K562 (cell line): ENCODE results near the gene KLF1. TPM values are rescaled to one million over a fixed set of nuclear protein-coding genes. Genes with fewer than 3 reads are reported as not detected.
A peak's percentile ranks its signal among the peaks of the same experiment; 100 is the strongest.

Experiments
- CREM ChIP-seq: IDR thresholded peaks from 2 replicates; pipeline ENCODE4 v1.6.1; 2014; ENCODE audit warnings: antibody characterized with exemption, low read depth
- DMBX1 ChIP-seq: fragments of 250-450 bp; sonication (Bioruptor Pico); IDR thresholded peaks from 2 replicates; pipeline ENCODE4 v1.8.0; 2022; ENCODE audit warnings: inconsistent platforms, mild to moderate bottlenecking, moderate library complexity, borderline replicate concordance
- E2F3 ChIP-seq: fragments of 250-450 bp; sonication (Bioruptor Pico); IDR thresholded peaks from 2 replicates; pipeline ENCODE4 v1.4.0; 2020; ENCODE audit warnings: mild to moderate bottlenecking
- FOXJ3 ChIP-seq: sonication (generic); formaldehyde crosslinking; IDR thresholded peaks from 2 replicates; pipeline ENCODE4 v1.4.0; 2020; ENCODE audit warnings: mild to moderate bottlenecking, missing genetic modification reagents
- GABPA ChIP-seq: fragments of 200-800 bp; sonication (Bioruptor generic); conservative IDR thresholded peaks from 2 replicates; pipeline ENCODE4 v1.6.1; 2016; ENCODE audit warnings: low read depth, missing genetic modification characterization, missing compliant biosample characterization
- KAT2B ChIP-seq: IDR thresholded peaks from one replicate; pipeline ENCODE4 v1.6.1; 2012; ENCODE audit warnings: low read depth, mild to moderate bottlenecking, control low read depth, inconsistent platforms, low read length, moderate library complexity
- KDM5B ChIP-seq: fragments of 200-600 bp; sonication (generic); IDR thresholded peaks from 2 replicates; pipeline ENCODE4 v1.6.1; 2012; ENCODE audit warnings: low read depth, mild to moderate bottlenecking, moderate library complexity, low read length, control low read depth, inconsistent platforms; ENCODE audit not compliant: insufficient replicate concordance
- L3MBTL2 ChIP-seq: fragments of 450-650 bp; IDR thresholded peaks from 2 replicates; pipeline ENCODE4 v1.6.1; 2016; ENCODE audit warnings: mild to moderate bottlenecking, moderate library complexity
- LEF1 ChIP-seq: fragments of 450-650 bp; IDR thresholded peaks from 2 replicates; pipeline ENCODE4 v1.6.1; 2016; ENCODE audit warnings: mild to moderate bottlenecking
- MTA2 ChIP-seq: fragments of 450-650 bp; IDR thresholded peaks from 2 replicates; pipeline ENCODE4 v1.6.1; 2016; ENCODE audit warnings: low read depth
- MYC ChIP-seq, 2 experiments: fragments of 250-450 bp in 1 of 2; sonication (Bioruptor Pico) in 1 of 2; IDR thresholded peaks; 2 replicates each; pipeline versions ENCODE4 v1.5.1 to v1.6.1; 2012 to 2021; ENCODE audit warnings: low read depth in 2 of 2, borderline replicate concordance in 1 of 2, improper control_type of control experiment in 1 of 2, low read length in 1 of 2, mild to moderate bottlenecking in 1 of 2, moderate library complexity in 1 of 2
- NFATC3 ChIP-seq: fragments of 450-650 bp; IDR thresholded peaks from 2 replicates; pipeline ENCODE4 v1.6.1; 2017; ENCODE audit warnings: mild to moderate bottlenecking
- PHF20 ChIP-seq: fragments of 450-650 bp; IDR thresholded peaks from 2 replicates; pipeline ENCODE4 v1.6.1; 2018; ENCODE audit not compliant: partially characterized antibody
- POLR2G ChIP-seq: fragments of 200-400 bp; formaldehyde crosslinking; IDR thresholded peaks from 2 replicates; pipeline ENCODE4 v1.6.1; 2017; ENCODE audit warnings: low read depth, mild to moderate bottlenecking, antibody characterized with exemption, low read length, moderate library complexity
- POLR2H ChIP-seq: IDR thresholded peaks from 2 replicates; pipeline ENCODE4 v1.6.1; 2016; ENCODE audit warnings: missing genetic modification characterization, low read depth, mild to moderate bottlenecking, control low read depth, missing compliant biosample characterization, moderate library complexity
- PRMT5 ChIP-seq: sonication (generic); formaldehyde crosslinking; IDR thresholded peaks from 2 replicates; pipeline ENCODE4 v1.5.0; 2020; ENCODE audit warnings: missing genetic modification reagents
- RBM34 ChIP-seq: fragments of 200-400 bp; formaldehyde crosslinking; IDR thresholded peaks from 2 replicates; pipeline ENCODE4 v1.6.1; 2018; ENCODE audit warnings: low read length, borderline replicate concordance; ENCODE audit not compliant: insufficient read depth
- SIX5 ChIP-seq, 2 experiments: IDR thresholded peaks; 2 replicates each; pipeline ENCODE4 v1.6.1; 2011; ENCODE audit warnings: low read length in 2 of 2, borderline replicate concordance in 1 of 2, low read depth in 1 of 2, mild to moderate bottlenecking in 1 of 2, moderate library complexity in 1 of 2; ENCODE audit not compliant: insufficient read depth in 1 of 2
- SMAD3 ChIP-seq: fragments of 450-650 bp; formaldehyde crosslinking; conservative IDR thresholded peaks from 2 replicates; pipeline ENCODE4 v1.4.0; 2020; ENCODE audit warnings: mild to moderate bottlenecking
- TAF9B ChIP-seq: fragments of 450-650 bp; IDR thresholded peaks from 2 replicates; pipeline ENCODE4 v1.6.1; 2018; ENCODE audit warnings: mild to moderate bottlenecking; ENCODE audit not compliant: partially characterized antibody
- ZNF408 ChIP-seq: fragments of 250-450 bp; sonication (Bioruptor Pico); IDR thresholded peaks from 2 replicates; pipeline ENCODE4 v1.4.0; 2020; ENCODE audit warnings: low read depth, mild to moderate bottlenecking, moderate library complexity
- ZSCAN29 ChIP-seq: fragments of 450-650 bp; IDR thresholded peaks from 2 replicates; pipeline ENCODE4 v1.6.1; 2017
- polyA plus RNA-seq, 8 experiments: library from polyadenylated mRNA; depleted of rRNA in 4 of 8; stranded (reverse) in 5 of 8; unstranded in 3 of 8; fragments of >200 nt; fragmentation: Nextera tagmentation in 2 of 8; fragmentation: Illumina TruSeq in 1 of 8; extraction: Ambion mirVana in 2 of 8; extraction: Trizol in 1 of 8; gene quantifications; 2 replicates each; pipeline versions ENCODE4 v1.2.1 to v1.2.3, GENCODE V29; 2011 to 2014; ENCODE audit warnings: inconsistent platforms in 1 of 8, missing spikeins in 1 of 8
- total RNA-seq, 7 experiments: library from RNA; depleted of rRNA in 6 of 7; stranded (reverse); fragments of >200 nt in 6 of 7; fragmentation: Illumina TruSeq in 2 of 7; extraction: Trizol in 2 of 7; gene quantifications; 2 replicates each; pipeline versions ENCODE4 v1.2.1 to v1.2.3, GENCODE V29; 2011 to 2021; ENCODE audit warnings: low replicate concordance in 1 of 7
- TF ChIP-seq, protein P1 (sequence below): fragments of 450-650 bp; IDR thresholded peaks from 2 replicates; pipeline ENCODE4 v1.6.1; 2018; ENCODE audit not compliant: partially characterized antibody
- TF ChIP-seq, protein P2 (sequence below): fragments of 450-650 bp; IDR thresholded peaks from 2 replicates; pipeline ENCODE4 v1.6.1; 2017; ENCODE audit warnings: mild to moderate bottlenecking, moderate library complexity

KLF1 gene
- total and polyA plus RNA-seq, 9 of the 15 experiments (the other 6 are each of a cell fraction or from before 2014, with no cell fraction given), result 8.4 to 163 (median 47.3) TPM

DNA sequence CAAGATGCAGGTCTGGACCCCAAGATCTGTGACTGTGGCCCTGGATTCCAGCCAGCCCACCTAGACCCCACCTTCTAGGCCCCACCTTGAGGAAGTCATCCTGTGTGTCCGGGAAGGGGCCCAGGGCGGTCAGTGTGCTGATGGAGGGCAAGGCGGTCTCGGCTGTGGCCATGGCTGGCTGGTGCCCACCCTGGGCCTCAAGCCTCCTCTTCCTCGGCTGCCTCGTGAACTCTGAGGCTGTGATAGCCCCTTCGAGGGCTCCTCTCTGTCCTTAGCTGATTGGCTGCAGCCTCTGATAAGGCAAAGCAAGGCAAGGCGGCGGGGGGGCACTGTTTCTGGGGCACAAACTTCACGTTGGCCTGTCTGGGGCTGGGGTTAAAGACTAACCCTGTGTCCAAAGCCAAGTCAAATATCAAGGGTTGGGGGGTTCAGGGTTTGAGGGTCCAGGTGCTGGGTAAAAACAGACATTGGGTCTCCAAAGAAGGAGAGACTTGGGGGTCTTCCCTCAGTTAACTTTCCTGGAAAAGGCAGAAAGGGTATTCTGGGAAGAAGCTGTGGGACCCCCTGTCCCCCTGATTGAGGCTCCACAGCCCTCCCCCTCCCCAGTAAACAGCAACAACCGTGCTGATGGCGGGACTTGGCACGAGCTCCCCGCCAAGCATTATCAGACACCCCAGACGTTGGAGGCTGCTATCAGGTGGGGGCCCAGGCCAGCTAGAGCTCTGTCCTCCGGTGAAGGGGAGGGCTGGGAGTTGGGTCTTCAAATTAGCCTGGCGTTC, at the start of gene KLF1 (continued):
- TF ChIP-seq, protein P1, sequence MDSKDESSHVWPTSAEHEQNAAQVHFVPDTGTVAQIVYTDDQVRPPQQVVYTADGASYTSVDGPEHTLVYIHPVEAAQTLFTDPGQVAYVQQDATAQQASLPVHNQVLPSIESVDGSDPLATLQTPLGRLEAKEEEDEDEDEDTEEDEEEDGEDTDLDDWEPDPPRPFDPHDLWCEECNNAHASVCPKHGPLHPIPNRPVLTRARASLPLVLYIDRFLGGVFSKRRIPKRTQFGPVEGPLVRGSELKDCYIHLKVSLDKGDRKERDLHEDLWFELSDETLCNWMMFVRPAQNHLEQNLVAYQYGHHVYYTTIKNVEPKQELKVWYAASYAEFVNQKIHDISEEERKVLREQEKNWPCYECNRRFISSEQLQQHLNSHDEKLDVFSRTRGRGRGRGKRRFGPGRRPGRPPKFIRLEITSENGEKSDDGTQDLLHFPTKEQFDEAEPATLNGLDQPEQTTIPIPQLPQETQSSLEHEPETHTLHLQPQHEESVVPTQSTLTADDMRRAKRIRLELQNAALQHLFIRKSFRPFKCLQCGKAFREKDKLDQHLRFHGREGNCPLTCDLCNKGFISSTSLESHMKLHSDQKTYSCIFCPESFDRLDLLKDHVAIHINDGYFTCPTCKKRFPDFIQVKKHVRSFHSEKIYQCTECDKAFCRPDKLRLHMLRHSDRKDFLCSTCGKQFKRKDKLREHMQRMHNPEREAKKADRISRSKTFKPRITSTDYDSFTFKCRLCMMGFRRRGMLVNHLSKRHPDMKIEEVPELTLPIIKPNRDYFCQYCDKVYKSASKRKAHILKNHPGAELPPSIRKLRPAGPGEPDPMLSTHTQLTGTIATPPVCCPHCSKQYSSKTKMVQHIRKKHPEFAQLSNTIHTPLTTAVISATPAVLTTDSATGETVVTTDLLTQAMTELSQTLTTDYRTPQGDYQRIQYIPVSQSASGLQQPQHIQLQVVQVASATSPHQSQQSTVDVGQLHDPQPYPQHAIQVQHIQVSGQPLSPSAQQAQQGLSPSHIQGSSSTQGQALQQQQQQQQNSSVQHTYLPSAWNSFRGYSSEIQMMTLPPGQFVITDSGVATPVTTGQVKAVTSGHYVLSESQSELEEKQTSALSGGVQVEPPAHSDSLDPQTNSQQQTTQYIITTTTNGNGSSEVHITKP, result peak; percentile 19
- peak; percentile 55; the same call in 1 of the 2 replicates for TF ChIP-seq MYC (IDR thresholded peaks at IDR 0.05; ENCODE audit: low read depth, low read length)
- TF ChIP-seq MYC (CRISPR knock-in tag; IDR thresholded peaks at IDR 0.05; ENCODE audit: borderline replicate concordance, low read depth), result no peak
- TF ChIP-seq KDM5B, result peak; percentile 75
- peak; percentile 39 for TF ChIP-seq DMBX1 (CRISPR knock-in tag)
- TF ChIP-seq GABPA, result no peak
- no peak for TF ChIP-seq NFATC3
- TF ChIP-seq PHF20, result no peak
- TF ChIP-seq FOXJ3 (CRISPR knock-in tag), result no peak
- TF ChIP-seq KAT2B, result no peak
- peak; percentile 97 for TF ChIP-seq L3MBTL2
- peak; percentile 67 for TF ChIP-seq CREM
- TF ChIP-seq RBM34, result no peak
- no peak for TF ChIP-seq SMAD3 (CRISPR knock-in tag)
- 0 out of 2 replicates have a peak, but pooled peaks have one; percentile 5 for TF ChIP-seq ZSCAN29
- TF ChIP-seq POLR2G, result peak; percentile 88
- TF ChIP-seq ZNF408 (CRISPR knock-in tag), result no peak
- TF ChIP-seq, protein P2, sequence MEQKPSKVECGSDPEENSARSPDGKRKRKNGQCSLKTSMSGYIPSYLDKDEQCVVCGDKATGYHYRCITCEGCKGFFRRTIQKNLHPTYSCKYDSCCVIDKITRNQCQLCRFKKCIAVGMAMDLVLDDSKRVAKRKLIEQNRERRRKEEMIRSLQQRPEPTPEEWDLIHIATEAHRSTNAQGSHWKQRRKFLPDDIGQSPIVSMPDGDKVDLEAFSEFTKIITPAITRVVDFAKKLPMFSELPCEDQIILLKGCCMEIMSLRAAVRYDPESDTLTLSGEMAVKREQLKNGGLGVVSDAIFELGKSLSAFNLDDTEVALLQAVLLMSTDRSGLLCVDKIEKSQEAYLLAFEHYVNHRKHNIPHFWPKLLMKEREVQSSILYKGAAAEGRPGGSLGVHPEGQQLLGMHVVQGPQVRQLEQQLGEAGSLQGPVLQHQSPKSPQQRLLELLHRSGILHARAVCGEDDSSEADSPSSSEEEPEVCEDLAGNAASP, result no peak
- peak; percentile 90 for TF ChIP-seq E2F3 (CRISPR knock-in tag)
- TF ChIP-seq TAF9B, result peak; percentile 81
- no peak for TF ChIP-seq POLR2H (tag)
- peak; percentile 86 for TF ChIP-seq MTA2
- TF ChIP-seq SIX5 (IDR thresholded peaks at IDR 0.05; ENCODE audit: borderline replicate concordance in 1 of 2, insufficient read depth in 1 of 2, low read depth in 1 of 2, low read length in 2 of 2), result no peak
- peak; percentile 85 for TF ChIP-seq LEF1
- no peak for TF ChIP-seq PRMT5 (CRISPR knock-in tag)
